GM18526 (cell line): ENCODE results near the gene CRY2.

ENCODE experiments used
- POLR2A ChIP-seq: IDR thresholded peaks from 3 replicates; pipeline ENCODE4 v1.6.1; 2011; ENCODE audit not compliant: insufficient read length; ENCODE audit errors: extremely low read depth

Gene CRY2

GRCh38 chr11:45913942-45914635 lies 66.8 kb downstream of the CRY2 start:
- TF ChIP-seq POLR2A, result no peak

- no peak for TF ChIP-seq POLR2A
Observed at GRCh38 chr11:45915446-45915845, 68.2 kb downstream of the CRY2 start.

- no peak for TF ChIP-seq POLR2A
Observed at GRCh38 chr11:45917286-45917622, 70.0 kb downstream of the CRY2 start.

GRCh38 chr11:45917623-45918330 lies 70.5 kb downstream of the CRY2 start, which contains the start of gene PEX16:
Gene PEX16 (minus strand): TSS chr11:45917877. CDS start chr11:45917811, 66 bp downstream.
- peak; percentile 91 for TF ChIP-seq POLR2A

- peak; percentile 44 for TF ChIP-seq POLR2A
Observed at GRCh38 chr11:45918331-45918941, 71.2 kb downstream of the CRY2 start.

GRCh38 chr11:45918962-45919675 lies 71.8 kb downstream of the CRY2 start:
- no peak for TF ChIP-seq POLR2A

GRCh38 chr11:45919806-45920530 lies 72.7 kb downstream of the CRY2 start:
- TF ChIP-seq POLR2A, result no peak

GRCh38 chr11:45920531-45921477 lies 73.5 kb downstream of the CRY2 start:
- TF ChIP-seq POLR2A, result no peak

GRCh38 chr11:45921561-45922424 lies 74.5 kb downstream of the CRY2 start:
- TF ChIP-seq POLR2A, result no peak

GRCh38 chr11:45922425-45923082 lies 75.3 kb downstream of the CRY2 start, which contains the start of gene LARGE2:
Gene LARGE2 (plus strand): TSS chr11:45922656. CDS start chr11:45922883, 227 bp downstream.
- TF ChIP-seq POLR2A, result no peak

GRCh38 chr11:45924036-45924915 lies 77.0 kb downstream of the CRY2 start:
- no peak for TF ChIP-seq POLR2A
